DMS153 treated with DMSO at 0.1 percent for 48 hours (cell line): ENCODE results near the gene TAT.
A peak's percentile ranks its signal among the peaks of the same experiment; 100 is the strongest.
"Not testable (repeated sequence)": the region's sequence is repeated elsewhere in the genome, so short reads cannot be mapped to it uniquely, and the experiment has no call there.

Source experiments
- DNase-seq: peaks from one replicate; lab custom pipeline; 2025; ENCODE audit not compliant: unreplicated experiment; lab: John Stamatoyannopoulos, UW

The TAT gene

GRCh38 chr16:71585318-71585703 is 8.4 kb upstream of the TAT start:
- DNase-seq, result no peak

GRCh38 chr16:71584543-71585317 is 7.8 kb upstream of the TAT start:
- no peak for DNase-seq

GRCh38 chr16:71582553-71582848 is 5.6 kb upstream of the TAT start:
- not testable (repeated sequence) for DNase-seq

GRCh38 chr16:71574702-71575101 is 2.2 kb downstream of the TAT start:
- no peak for DNase-seq

GRCh38 chr16:71573387-71574094 is 3.4 kb downstream of the TAT start:
- DNase-seq, result no peak

GRCh38 chr16:71572497-71573116 is 4.3 kb downstream of the TAT start:
- DNase-seq, result no peak

GRCh38 chr16:71570144-71570543 is 6.7 kb downstream of the TAT start:
- DNase-seq, result no peak

- no peak for DNase-seq
Observed at GRCh38 chr16:71569621-71570020, 7.3 kb downstream of the TAT start.

GRCh38 chr16:71568551-71568950 is 8.3 kb downstream of the TAT start:
- DNase-seq, result no peak

GRCh38 chr16:71567931-71568330 is 9.0 kb downstream of the TAT start:
- DNase-seq, result no peak

GRCh38 chr16:71565812-71566700 is 10.8 kb downstream of the TAT start:
- no peak for DNase-seq

GRCh38 chr16:71564335-71564967 is 12.4 kb downstream of the TAT start:
- peak; percentile 67 for DNase-seq

- no peak for DNase-seq
Observed at GRCh38 chr16:71562552-71562951, 14.3 kb downstream of the TAT start.

- not testable (repeated sequence) for DNase-seq
Observed at GRCh38 chr16:71561886-71562285, 15.0 kb downstream of the TAT start.

GRCh38 chr16:71559855-71560254 is 17.0 kb downstream of the TAT start:
- DNase-seq, result no peak

GRCh38 chr16:71557954-71558582 is 18.8 kb downstream of the TAT start:
- no peak for DNase-seq

- DNase-seq, result no peak
Observed at GRCh38 chr16:71557299-71557698, 19.6 kb downstream of the TAT start.

GRCh38 chr16:71555230-71555891 is 21.5 kb downstream of the TAT start:
- DNase-seq, result no peak

GRCh38 chr16:71552698-71553503 is 24.0 kb downstream of the TAT start:
- no peak for DNase-seq
